GM18870 (cell line): ENCODE measurements around the gene NCR2.

Source experiments
- ATAC-seq: cut with Tn5 transposase; IDR thresholded peaks from one replicate; pipeline ENCODE4 v1.9.1; 2021; ENCODE audit warnings: moderate library complexity; ENCODE audit not compliant: unreplicated experiment

NCR2 gene

DNA sequence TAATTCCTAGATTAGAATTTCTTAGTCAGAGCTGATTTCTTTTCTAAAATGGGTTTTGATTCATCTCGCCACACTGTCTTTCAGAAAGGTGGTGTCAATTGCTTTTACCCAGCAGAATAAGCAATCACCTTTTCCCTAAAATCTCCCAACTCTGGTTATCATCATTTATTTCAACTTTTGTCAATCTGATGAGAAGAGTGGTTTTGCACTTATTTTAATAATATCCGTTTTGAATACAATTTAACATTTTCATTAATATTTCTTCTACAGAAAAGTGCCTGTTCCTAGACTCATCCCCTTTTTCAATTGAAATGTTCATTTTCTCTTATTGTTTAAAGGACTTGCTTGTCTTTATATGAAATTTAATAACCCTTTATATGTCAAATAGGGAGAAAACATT lies 8.2 kb upstream of the NCR2 start:
- no peak for ATAC-seq

DNA sequence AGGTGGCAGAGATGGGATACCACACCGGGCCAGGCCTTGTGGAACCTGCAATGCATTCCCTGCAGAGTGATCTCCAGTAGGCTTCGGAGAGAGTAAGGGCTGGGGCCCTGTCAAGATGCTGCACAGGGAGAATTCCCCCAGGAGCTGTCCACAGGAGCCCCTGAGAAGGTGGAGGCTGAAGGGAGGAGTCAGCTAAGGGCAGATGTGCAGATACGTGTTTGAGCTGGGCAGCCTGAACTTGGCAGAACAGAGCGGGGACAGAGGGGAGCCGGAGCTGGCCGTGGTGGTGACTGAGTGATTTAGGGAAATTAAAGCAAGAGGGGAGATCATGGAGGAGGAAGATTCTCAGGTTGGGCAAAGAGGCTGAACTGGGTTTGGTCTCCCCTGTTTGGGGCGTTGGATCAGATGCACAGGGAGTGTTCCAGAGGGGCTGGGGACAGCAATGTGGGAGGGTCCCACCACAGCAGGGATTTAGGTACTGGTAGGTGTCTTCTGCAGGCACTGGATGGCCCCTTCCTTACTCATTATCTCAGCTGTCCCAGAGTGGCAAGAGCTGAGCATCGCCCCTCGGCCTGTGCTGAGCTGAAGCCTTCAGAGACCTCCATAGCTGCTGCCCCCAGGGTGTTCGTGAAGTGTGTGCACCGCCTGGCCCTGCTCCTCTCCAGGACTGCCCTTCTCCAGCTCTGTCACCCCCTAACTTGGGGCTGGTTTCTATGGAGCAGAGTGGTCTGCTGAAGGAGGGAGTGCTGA lies 3.8 kb upstream of the NCR2 start:
- no peak for ATAC-seq

DNA sequence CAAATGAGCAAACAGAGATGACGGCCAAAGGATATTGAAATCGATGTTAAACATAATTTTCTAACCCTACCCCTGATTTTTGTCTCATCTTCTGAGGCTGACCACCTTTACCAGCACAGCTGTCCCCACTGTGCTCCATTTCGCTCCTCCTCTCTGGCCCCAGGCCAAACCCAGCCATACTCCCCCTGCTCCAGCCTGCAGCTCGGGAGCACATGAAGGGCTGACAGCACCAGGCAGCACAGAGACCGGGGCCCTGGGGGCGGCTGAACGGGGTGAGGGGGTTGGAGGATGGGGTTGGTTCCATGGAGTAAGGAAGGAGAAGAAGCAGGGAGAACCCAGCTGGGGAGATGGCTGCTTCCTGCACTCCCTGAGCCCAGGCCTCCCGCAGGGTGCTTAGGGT lies 3.2 kb upstream of the NCR2 start:
- no peak for ATAC-seq

DNA sequence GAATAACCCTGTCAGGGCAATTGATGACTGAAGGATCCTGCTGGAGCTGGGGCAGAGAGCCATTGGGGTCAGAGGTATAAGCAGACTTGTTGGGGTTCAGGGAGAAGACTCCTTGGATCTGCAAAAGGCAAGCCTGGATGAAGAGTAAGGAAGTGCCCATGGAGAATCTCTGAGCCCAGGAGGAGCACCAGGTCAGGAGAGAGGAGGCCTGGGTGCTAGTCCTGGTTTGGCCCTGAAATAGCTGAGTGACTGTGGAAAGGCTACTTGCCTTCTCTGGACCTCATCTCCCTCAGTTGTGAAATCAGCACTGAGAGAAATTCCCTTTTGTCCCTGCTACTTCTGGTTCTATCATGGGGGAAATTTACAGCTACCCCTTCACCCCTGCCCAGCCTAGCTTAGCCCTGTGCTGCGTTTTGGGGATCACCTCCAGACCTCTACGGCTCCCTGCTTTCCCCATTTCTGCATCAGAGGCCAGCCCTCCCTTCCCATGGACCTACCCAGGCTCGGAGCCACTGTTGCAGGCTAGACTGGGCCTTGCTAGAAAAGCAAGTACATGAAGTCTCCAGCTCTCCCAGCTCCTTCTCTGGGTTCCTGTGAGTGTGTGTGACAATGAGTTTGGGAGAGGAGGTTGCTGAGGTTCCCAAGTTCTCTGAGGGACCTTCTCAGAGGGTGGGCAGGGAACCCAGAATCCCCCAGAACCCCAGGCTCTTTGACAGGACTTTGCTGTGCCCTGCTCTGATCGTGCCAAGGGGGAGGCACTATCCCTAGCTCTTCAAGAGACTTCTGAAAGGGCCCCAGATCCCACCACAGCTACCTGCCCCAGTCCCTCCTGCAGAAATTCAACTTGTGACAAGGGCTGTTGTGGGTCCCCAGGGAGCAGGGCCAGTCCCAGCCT lies 2.3 kb upstream of the NCR2 start:
- ATAC-seq, result no peak

DNA sequence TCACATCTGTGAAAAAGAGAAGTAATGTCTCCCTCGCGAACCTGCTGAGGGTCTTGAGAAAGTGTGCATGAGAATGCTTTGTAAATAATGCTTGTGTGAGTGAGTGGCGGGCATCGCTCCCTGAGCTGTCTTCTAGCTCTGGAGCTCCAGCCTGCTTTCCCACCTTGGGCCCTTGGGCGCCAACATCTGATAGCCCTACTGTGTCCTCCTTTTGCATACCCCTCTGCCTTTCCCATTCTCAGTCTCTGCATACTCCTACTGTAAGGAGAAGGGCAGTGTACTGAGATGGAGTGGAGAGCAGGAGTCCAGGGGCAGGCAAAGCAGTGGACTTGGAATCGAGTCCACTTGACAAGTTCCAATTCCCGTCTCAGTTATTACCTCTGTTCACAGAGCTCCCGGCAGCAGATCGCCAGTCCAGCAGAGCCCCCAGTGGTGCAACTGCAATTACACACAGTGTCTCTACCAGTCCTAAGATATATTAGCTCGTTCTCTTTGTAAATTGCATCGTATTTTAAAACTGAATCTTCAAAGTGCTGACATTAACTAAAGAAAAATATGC lies 847 bp upstream of the NCR2 start:
- no peak for ATAC-seq

DNA sequence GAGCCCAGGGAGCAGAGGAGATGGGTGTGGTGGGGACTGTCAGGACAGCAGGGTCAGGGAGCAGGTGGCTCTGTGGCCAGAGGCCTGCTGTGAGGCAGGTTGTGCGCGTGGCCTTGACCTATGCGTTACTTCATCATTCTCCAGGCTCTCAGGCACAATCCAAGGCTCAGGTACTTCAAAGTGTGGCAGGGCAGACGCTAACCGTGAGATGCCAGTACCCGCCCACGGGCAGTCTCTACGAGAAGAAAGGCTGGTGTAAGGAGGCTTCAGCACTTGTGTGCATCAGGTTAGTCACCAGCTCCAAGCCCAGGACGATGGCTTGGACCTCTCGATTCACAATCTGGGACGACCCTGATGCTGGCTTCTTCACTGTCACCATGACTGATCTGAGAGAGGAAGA lies 535 bp downstream of the NCR2 start:
- no peak for ATAC-seq

DNA sequence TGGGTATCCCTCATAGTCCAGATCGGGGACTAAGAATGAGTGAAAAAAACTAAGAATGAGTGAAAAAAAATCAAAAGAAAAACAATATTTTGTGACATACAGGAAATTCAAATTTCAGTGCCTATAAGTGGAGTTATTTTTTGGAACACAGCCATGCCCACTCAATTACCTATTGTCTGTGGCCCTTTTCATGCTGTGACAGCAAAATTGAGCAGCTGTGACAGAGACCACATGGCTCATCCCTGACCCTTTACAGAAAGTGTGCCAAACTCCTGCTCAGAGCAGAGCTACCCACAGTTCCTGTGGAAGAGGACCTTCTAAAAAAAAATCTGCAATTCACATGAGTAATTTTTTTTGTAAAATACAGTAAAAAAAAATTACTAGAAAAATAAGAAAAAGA lies 1.4 kb downstream of the NCR2 start:
- no peak for ATAC-seq

DNA sequence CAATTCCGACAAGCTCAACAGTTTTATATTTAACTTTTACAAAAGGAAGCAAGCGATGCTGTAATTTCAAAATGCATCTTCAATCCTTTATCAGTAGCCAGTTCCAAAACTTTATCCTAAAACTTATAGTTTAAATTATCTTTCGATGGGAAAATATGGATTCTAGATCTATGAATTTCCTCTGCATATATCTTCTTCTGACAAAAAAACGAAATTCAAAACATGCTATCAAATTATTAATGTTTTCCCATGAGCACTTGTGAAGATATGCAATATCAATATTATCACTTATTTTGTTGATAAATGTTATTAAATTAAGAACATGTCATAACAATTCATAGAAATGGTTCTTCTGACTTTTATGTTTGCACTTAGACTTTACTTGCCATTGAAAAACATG lies 2.3 kb downstream of the NCR2 start:
- no peak for ATAC-seq

DNA sequence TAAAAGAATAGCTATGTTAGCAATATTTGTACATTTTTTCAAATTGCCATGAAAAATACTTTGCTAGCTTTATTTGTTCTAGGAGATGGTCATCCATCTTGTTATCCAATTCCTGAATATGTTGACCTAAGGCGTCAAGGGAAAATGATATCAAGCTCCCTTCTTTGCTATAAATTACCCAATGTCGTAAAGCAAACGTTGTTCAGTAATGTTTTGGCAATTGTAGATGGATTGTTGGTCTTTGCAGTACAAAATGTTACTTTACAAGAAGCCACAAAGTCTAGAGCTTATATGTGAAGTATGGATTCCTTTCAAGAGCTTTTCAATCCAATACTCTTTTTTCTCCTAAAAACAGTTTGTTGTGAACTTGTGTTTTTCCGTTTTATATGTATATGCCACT lies 3.3 kb downstream of the NCR2 start:
- no peak for ATAC-seq

DNA sequence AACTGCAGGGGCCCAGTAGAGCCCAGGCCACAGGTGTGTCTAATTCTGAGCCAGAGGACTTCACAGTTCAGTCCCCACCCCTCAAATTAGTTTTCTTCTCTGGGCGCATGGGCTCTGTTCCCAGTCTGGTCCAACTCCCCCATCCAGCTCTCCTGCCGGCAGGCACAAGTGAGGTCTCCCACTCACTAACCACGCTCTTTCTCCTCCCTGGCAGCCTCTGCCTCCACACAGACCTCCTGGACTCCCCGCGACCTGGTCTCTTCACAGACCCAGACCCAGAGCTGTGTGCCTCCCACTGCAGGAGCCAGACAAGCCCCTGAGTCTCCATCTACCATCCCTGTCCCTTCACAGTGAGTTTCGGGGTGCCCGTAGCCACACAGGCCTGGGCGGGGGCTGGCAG lies 6.2 kb downstream of the NCR2 start:
- ATAC-seq, result no peak

DNA sequence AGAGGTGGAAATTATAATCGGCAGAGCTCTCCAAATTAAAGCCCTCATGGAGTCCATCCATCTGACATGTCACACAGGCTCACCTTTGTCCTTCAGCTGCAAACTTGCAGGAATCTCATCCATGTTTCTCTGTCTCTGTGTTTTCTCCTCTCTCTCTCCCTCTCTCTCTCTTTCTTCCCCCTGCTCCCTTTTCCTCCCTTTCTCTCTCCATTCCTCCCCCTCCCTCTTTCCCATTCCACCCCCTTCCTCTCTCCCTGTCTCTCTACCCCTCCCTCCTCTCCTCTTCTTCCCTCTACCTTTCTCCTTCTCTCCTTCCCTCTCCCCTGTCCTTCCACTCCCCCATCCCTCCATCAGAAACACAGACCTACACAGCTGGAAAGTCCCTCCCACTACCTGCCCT lies 6.8 kb downstream of the NCR2 start:
- no peak for ATAC-seq

DNA sequence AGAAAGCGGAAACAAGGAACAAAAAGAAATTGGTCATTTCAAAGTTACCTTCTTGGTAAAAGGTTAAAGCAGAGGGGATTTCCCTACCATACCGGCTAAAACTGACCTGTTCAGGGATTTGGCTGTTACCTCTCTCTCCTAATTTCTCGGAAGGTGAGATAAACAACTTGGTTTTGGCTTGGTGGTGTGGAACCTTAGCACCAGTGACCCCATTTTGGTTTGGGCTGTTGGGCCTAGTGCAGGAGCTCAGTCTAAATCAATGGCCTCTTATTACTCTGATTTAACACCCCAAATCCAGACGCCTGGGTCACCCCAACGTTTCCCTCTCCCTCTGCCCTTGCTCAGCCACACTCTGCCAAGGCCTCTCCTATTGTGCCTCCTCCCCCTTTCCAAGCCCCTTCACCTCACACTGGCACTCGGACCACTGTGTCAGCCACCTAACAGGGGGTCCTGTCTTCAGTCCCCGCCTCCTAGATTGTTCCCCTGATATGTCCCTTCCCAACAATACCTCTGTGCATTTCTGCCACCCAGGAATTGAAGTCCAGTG lies 8.3 kb downstream of the NCR2 start:
- ATAC-seq, result no peak

DNA sequence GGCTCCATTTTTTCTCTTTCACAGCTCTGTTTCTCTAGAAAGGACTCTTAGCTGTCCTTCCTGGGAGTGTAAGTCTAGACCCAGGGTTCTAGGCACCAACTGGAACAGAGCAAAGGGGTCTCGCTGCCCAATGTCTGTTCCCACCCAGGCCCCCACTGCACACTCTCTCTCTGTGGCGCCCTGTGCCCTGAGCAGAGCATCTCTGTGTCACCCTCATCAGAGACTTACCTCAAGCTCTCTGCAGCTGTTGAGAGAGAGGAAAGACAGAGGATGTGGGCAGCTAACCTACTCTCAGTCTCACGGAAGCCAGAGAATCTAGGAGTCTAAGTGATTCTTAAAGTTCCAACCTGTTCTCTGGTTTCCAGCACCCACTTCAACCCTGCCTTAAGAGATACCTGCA lies 9.5 kb downstream of the NCR2 start:
- no peak for ATAC-seq

DNA sequence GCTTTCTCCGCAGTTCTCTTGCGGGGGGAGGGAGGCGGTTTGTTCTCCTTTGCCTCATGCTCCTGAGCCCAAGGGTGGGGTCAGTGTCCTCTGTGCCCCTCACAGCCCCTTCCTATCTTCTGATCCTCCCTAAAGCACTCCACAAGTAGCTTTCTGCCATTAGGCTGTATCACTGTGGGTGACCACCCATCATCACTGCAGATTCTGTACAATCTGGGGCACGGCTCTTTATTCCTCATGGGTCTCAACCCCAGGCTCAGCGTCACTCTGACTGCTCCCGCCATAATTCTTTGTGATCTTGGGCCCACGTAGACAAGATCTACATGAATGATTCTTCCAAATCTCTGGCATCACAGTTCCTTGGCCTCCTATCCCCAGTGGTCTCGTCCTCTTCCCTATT lies 10.5 kb downstream of the NCR2 start:
- no peak for ATAC-seq

DNA sequence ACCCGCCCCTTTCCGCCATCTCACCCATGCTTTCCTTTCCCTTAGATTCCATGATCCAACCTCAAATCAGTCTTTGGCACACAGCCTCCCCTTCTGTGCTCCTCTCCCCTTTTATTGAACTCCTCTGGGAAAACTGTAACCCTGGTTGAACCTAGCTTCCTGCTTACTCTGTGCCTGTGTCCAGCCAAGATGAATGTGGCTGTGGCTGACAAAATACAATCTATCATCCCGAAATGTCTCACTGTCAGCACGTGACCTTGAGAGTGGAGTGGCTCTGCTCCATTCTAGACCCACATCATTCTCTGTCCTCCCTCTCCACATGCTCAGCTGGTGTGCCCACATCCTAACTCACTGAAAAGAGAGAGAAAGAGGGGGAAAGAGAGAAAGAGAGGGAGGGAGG lies 11.0 kb downstream of the NCR2 start:
- ATAC-seq, result no peak

DNA sequence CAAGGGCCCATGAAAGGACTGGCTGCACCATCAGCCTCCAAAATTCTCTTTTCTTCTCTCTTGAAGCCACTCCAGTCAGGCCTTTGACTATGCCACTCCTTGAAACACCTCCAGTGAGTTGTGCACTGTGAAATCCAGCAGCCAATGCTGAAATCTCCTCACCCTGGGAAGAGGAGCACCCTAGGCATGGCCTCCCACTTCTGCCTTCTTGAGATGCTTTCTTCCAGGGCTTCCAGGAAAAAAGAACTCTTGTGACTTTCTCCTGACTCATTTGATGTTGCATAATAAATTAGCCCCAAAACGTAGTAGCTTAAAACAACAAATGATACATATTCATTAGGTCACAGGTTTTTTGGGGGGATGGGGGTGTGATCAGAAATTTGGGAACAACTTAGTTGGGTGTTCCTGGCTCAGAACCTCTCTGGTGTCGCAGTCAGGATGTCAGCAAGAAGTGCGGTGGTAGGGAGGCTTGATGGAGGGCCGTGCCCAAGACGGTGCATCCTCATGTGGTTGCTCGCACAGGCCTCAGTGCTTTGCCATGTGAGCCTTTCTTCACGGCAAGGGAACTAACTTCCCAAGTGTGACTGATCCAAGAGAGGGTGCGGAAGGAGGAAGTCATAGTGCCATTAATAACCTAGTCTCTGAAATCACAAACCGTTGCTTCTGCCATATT lies 12.1 kb downstream of the NCR2 start:
- no peak for ATAC-seq

DNA sequence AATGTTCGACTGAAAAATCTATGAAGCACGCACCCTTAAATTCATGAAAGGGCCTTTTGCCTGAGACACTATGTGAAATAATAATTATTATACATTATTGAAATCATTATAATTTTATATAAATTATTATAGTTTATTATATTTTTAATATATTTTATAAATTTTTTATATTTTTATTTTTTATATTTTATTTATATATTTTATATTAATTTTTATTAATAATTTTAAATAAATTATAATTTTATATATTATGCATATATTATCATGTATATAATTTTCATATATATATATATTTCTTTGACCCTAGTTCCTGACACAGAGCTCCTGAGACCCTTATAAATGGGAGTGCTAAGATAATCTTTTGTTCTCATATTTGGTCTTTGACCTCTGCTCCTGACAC lies 13.5 kb downstream of the NCR2 start:
- no peak for ATAC-seq

DNA sequence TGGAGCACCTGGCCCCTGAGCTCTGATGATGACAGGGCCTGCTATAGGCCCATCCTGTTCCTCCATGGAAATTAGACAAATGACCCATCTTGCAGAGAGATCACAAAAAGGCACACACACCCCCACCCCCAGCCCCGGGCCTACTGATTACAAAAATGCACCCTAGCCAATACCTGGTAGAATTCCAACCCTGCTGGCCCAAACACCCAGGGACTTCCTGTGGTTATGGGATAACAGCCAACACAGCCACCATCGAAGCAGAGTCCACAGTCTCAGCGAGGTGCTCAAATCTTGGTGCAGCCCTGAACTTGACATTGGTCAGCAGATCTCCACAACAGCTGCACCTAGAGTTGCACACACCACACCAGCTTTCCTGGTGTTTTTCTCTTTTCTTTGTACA lies 17.0 kb downstream of the NCR2 start:
- no peak for ATAC-seq

DNA sequence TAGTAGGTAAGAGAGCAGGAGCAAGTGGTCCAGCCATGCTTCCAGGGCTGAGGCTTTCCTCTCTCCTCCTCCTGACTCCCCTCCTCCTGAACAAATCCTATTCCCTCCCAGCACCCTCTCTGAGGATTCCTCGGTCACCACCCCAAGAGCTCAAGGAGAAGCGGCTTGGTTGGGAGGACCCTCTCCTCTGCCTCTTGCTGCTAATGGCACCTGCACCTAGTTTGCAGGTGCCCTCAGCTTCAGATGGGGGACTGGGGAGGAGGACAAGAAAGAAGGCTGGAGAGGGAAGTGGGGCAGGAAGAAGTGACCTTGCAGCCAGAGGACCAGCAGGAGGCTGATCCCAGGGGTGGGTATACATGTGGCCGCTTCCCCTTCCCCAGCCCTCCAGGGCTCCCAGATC lies 17.5 kb downstream of the NCR2 start:
- ATAC-seq, result no peak

DNA sequence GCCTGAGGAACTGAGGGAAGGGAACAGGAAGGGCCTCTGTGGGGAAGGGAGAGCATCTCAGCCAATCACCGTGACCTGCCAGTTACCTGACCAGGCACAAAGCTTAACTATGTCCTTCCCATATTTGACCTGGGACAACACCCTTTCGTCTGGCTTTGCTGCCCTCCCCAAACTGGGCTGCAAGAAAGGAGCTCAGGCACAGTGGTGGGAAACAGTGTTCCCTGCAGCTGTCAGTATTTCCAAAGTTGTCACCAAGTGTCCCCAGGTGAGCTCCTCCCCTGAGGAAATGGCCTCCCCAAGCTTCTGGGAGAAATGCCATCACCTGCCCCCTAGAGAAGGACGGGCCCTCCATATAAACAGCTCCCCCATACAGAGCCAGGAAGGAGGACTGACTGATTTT lies 17.9 kb downstream of the NCR2 start:
- ATAC-seq, result no peak

DNA sequence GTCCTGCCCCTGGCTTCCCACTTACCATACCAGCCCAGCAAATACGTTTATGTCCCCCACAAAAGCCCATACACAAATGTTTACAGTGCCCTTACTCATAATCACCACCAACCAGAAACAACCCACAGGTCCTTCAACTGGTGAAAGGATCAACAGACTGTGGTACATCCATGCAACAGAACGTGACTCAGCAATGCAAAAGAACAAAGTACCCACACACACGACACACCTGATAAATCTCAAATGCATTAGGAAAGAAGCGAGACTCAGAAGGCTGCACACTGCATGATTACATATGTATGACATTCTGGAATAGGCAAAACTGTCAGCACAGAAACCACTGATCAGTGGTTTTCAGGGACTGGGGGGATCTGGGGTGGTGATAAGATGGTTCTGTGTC lies 20.5 kb downstream of the NCR2 start:
- ATAC-seq, result no peak
